Measurements from ENCODE around the gene SNAI3. TPM values are rescaled to one million over a fixed set of nuclear protein-coding genes. Genes with fewer than 3 reads are reported as not detected.

The SNAI3 gene
- total and polyA plus RNA-seq, 2 of the 4 experiments (the other 2 are of a cell fraction) = 0.21 TPM; not detected in 1

- no peak overlapping the region for H3K4ac ChIP-seq (ENCODE audit: low read depth, low read length)
- no peak overlapping the region for H2AK5ac ChIP-seq (ENCODE audit: low read depth, low read length)
- no peak overlapping the region for H2BK5ac ChIP-seq (ENCODE audit: low read depth, low read length, poor library complexity, severe bottlenecking)
- peaks cover 7 to 46% of the 10 kb centered on the region in 2 experiments; a peak in 3 of 4 replicates for H3K79me1 ChIP-seq (ENCODE audit: low read depth in 1 of 2, low read length in 2 of 2)
- no peak overlapping the region for H3K18ac ChIP-seq (ENCODE audit: low read depth, low read length)
- H3K36me3 ChIP-seq (ENCODE audit: control insufficient read depth, insufficient read depth, low read length) = peaks cover 43% of the 10 kb centered on the region
- H4K5ac ChIP-seq (ENCODE audit: low read depth, low read length) = no peak overlapping the region
- H3K27ac ChIP-seq (ENCODE audit: insufficient read depth, low read length) = no peak overlapping the region
- DNase-seq (no peak), ATAC-seq (ENCODE audit: low read depth) (no peak)
- no peak overlapping the region for H3K23ac ChIP-seq (ENCODE audit: low read depth, low read length)
- H3K4me3 ChIP-seq (ENCODE audit: insufficient read depth, low read depth, low read length) = no peak overlapping the region
- H2AK9ac ChIP-seq (replicated peaks; ENCODE audit: low read depth, low read length, poor library complexity) = no peak overlapping the region
- H3K14ac ChIP-seq (replicated peaks; ENCODE audit: low read depth, low read length) = no peak overlapping the region
- intact Hi-C loops (cut with micrococcal nuclease) (no loop called here), dilution Hi-C loops (cut with HindIII; ENCODE audit: low sequenced_read_pairs, unreplicated experiment) (no loop called here), in situ Hi-C loops (cut with MboI; ENCODE audit: low sequenced_read_pairs) (no loop called here)
- H3K9me1 ChIP-seq (ENCODE audit: insufficient read depth, low read length) = no peaks in the 10 kb centered on the region
- no peak overlapping the region for H2BK20ac ChIP-seq (ENCODE audit: low read depth, low read length)
- no peak overlapping the region for H4K8ac ChIP-seq (ENCODE audit: low read depth in 2 of 2, low read length in 2 of 2)
- no peak overlapping the region for H3K9ac ChIP-seq (ENCODE audit: low read depth, low read length)
- H4K91ac ChIP-seq (ENCODE audit: insufficient read depth, low read depth, low read length) = no peak overlapping the region
- H3K9me3 ChIP-seq (ENCODE audit: control insufficient read depth, insufficient read depth, low read length) = no peaks in the 10 kb centered on the region
- H3K56ac ChIP-seq (ENCODE audit: extremely low read depth, insufficient read depth, low read length) = no peak overlapping the region
- WGBS, 2 experiments (ENCODE audit: extremely low coverage in 2 of 2, insufficient read length in 1 of 2) = 67% methylated on average over 8 of the region's 25 CpGs; no CpG with 5 or more reads in 1 of the 2 experiments
- no TSS peak for BruUV-seq (replicated peaks)
- no peaks in the 10 kb centered on the region for H3K4me1 ChIP-seq (ENCODE audit: control insufficient read depth, insufficient read depth, low read length)
- H2BK15ac ChIP-seq (ENCODE audit: low read depth, low read length) = no peak overlapping the region
- no peak for TF ChIP-seq MAZ (IDR thresholded peaks at IDR 0.05; ENCODE audit: borderline replicate concordance, low read depth, low read length)
- no peak for TF ChIP-seq MAFK (IDR thresholded peaks at IDR 0.05; ENCODE audit: low read depth, low read length)
- TF ChIP-seq BHLHE40 (IDR thresholded peaks at IDR 0.05; ENCODE audit: low read depth, low read length) = no peak
- TF ChIP-seq, protein P1, sequence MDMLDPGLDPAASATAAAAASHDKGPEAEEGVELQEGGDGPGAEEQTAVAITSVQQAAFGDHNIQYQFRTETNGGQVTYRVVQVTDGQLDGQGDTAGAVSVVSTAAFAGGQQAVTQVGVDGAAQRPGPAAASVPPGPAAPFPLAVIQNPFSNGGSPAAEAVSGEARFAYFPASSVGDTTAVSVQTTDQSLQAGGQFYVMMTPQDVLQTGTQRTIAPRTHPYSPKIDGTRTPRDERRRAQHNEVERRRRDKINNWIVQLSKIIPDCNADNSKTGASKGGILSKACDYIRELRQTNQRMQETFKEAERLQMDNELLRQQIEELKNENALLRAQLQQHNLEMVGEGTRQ (IDR thresholded peaks at IDR 0.05; ENCODE audit: low read depth, low read length) = no peak
- no peak for TF ChIP-seq RCOR1 (IDR thresholded peaks at IDR 0.05; ENCODE audit: insufficient replicate concordance, low read length)
- no peak for TF ChIP-seq RAD21 (IDR thresholded peaks at IDR 0.05; ENCODE audit: low read length)
- TF ChIP-seq ELK1 (IDR thresholded peaks at IDR 0.05; ENCODE audit: borderline replicate concordance, low read depth, low read length) = no peak
- no peak for TF ChIP-seq CEBPB (IDR thresholded peaks at IDR 0.05; ENCODE audit: low read depth, low read length)
- no peak for TF ChIP-seq NFE2L2 (IDR thresholded peaks at IDR 0.05; ENCODE audit: low read depth, low read length)
- TF ChIP-seq FOS (IDR thresholded peaks at IDR 0.05; ENCODE audit: low read depth, low read length) = no peak
- TF ChIP-seq MXI1 (IDR thresholded peaks at IDR 0.05; ENCODE audit: borderline replicate concordance, low read depth, low read length) = no peak
- H2AFZ ChIP-seq (replicated peaks; ENCODE audit: low read length, poor library complexity) = no peak overlapping the region
- no peak overlapping the region for H2BK120ac ChIP-seq (ENCODE audit: low read depth, low read length)
- CTCF ChIA-PET = no interaction called here
- peaks cover 43% of the 10 kb centered on the region for H4K20me1 ChIP-seq (ENCODE audit: insufficient read depth, low read length)
- POLR2A ChIA-PET (ENCODE audit: unreplicated experiment) = no interaction called here
- H3K4me2 ChIP-seq (ENCODE audit: low read depth, low read length) = no peak overlapping the region
- no peaks in the 10 kb centered on the region for H3K27me3 ChIP-seq (ENCODE audit: control insufficient read depth, insufficient read depth, low read length)
Measured at GRCh38 chr16:88712362-88712979, 26.2 kb upstream of the SNAI3 start.

All from IMR-90 (cell line).